Loucy (cell line): ENCODE measurements around the gene LHPP.

Experiments
- H2AFZ ChIP-seq: fragments of 200-600 bp; sonication (generic); 2 replicates; pipeline ENCODE4 v1.6.0; 2016; ENCODE audit warnings: antibody characterized with exemption, mild to moderate bottlenecking, low read length, moderate library complexity
- H3F3A ChIP-seq: fragments of 200-600 bp; 2 replicates; pipeline ENCODE4 v1.6.0; 2016; ENCODE audit warnings: antibody characterized with exemption, low read depth, mild to moderate bottlenecking
- H3K27me3 ChIP-seq: fragments of 200-600 bp; sonication (generic); 2 replicates; pipeline ENCODE4 v1.6.1; 2014; ENCODE audit warnings: low read length, mild to moderate bottlenecking; ENCODE audit not compliant: insufficient read depth, poor library complexity, severe bottlenecking
- H3K36me3 ChIP-seq: fragments of 200-600 bp; sonication (generic); 2 replicates; pipeline ENCODE4 v1.6.1; 2016; ENCODE audit warnings: low read length; ENCODE audit not compliant: insufficient read depth
- H3K4me1 ChIP-seq: fragments of 200-600 bp; sonication (generic); 2 replicates; pipeline ENCODE4 v1.5.1; 2014; ENCODE audit warnings: low read length, mild to moderate bottlenecking; ENCODE audit not compliant: insufficient read depth, poor library complexity, severe bottlenecking
- H3K4me2 ChIP-seq: fragments of 200-600 bp; sonication (generic); 2 replicates; pipeline ENCODE4 v1.6.0; 2014; ENCODE audit warnings: antibody characterized with exemption, low read length, low read depth, mild to moderate bottlenecking; ENCODE audit not compliant: poor library complexity, severe bottlenecking
- H3K4me3 ChIP-seq: fragments of 200-600 bp; sonication (generic); 2 replicates; pipeline ENCODE4 v1.5.1; 2014; ENCODE audit warnings: low read length, mild to moderate bottlenecking, mixed read lengths; ENCODE audit not compliant: poor library complexity, severe bottlenecking
- H3K79me2 ChIP-seq: fragments of 200-600 bp; sonication (generic); 2 replicates; pipeline ENCODE4 v1.6.1; 2014; ENCODE audit warnings: low read length; ENCODE audit not compliant: insufficient read depth
- H3K9ac ChIP-seq: fragments of 200-600 bp; sonication (generic); 2 replicates; pipeline ENCODE4 v1.6.0; 2014; ENCODE audit warnings: mild to moderate bottlenecking, low read depth, low read length, moderate library complexity; ENCODE audit not compliant: poor library complexity, severe bottlenecking
- H3K9me2 ChIP-seq: fragments of 200-600 bp; sonication (generic); replicated peaks from 2 replicates; pipeline ENCODE4 v1.6.1; 2016; ENCODE audit warnings: low read depth, low read length, mixed read lengths
- H3K9me3 ChIP-seq: fragments of 200-600 bp; sonication (generic); 2 replicates; pipeline ENCODE4 v1.6.1; 2014; ENCODE audit warnings: mild to moderate bottlenecking, antibody characterized with exemption, low read length, low read depth; ENCODE audit not compliant: insufficient read depth
- H4K20me1 ChIP-seq: fragments of 200-600 bp; sonication (generic); 2 replicates; pipeline ENCODE4 v1.6.0; 2014; ENCODE audit warnings: antibody characterized with exemption, low read length, mild to moderate bottlenecking; ENCODE audit not compliant: insufficient read depth, poor library complexity, severe bottlenecking
- EZH2phosphoT487 ChIP-seq: fragments of 200-600 bp; IDR thresholded peaks from 2 replicates; pipeline ENCODE4 v1.6.1; 2018; ENCODE audit warnings: antibody characterized with exemption, mild to moderate bottlenecking, moderate library complexity, borderline replicate concordance
- TF ChIP-seq, protein P1 (sequence below): fragments of 200-600 bp; sonication (generic); conservative IDR thresholded peaks from 2 replicates; pipeline ENCODE4 v1.5.1; 2014; ENCODE audit warnings: mild to moderate bottlenecking, antibody characterized with exemption, low read length

Gene LHPP

DNA sequence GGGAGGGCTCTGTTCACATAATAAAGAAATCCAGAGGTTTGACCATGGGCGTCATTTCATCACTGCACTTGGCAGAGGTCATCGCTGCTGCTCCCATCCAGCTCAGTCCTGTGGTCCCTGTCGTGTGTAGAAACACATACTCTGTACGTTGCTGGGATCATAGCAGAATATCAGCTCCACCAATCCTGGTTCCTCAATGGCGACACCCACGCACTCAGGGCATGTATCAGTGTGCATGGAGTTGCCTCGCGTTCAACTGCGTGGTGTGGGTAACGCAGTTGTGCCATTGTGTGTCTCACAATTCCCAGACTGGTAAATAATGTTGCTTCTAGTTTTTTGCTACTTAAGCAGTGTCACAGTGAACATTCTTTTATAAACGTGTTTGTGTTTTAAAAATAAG, 111.1 kb downstream of the LHPP start:
- H3K4me3 ChIP-seq = no peak overlapping the region
- no peaks in the 10 kb centered on the region for H3K4me1 ChIP-seq
- no peak overlapping the region for H3K9ac ChIP-seq
- H3K9me3 ChIP-seq = no peaks in the 10 kb centered on the region
- no peak overlapping the region for H3K4me2 ChIP-seq
- no peaks in the 10 kb centered on the region for H3K79me2 ChIP-seq
- H2AFZ ChIP-seq = no peak overlapping the region
- no peak for TF ChIP-seq EZH2phosphoT487
- TF ChIP-seq, protein P1, sequence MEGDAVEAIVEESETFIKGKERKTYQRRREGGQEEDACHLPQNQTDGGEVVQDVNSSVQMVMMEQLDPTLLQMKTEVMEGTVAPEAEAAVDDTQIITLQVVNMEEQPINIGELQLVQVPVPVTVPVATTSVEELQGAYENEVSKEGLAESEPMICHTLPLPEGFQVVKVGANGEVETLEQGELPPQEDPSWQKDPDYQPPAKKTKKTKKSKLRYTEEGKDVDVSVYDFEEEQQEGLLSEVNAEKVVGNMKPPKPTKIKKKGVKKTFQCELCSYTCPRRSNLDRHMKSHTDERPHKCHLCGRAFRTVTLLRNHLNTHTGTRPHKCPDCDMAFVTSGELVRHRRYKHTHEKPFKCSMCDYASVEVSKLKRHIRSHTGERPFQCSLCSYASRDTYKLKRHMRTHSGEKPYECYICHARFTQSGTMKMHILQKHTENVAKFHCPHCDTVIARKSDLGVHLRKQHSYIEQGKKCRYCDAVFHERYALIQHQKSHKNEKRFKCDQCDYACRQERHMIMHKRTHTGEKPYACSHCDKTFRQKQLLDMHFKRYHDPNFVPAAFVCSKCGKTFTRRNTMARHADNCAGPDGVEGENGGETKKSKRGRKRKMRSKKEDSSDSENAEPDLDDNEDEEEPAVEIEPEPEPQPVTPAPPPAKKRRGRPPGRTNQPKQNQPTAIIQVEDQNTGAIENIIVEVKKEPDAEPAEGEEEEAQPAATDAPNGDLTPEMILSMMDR = no peak
- H4K20me1 ChIP-seq = no peaks in the 10 kb centered on the region
- H3K36me3 ChIP-seq = no peaks in the 10 kb centered on the region
- no peaks in the 10 kb centered on the region for H3F3A ChIP-seq
- no peaks in the 10 kb centered on the region for H3K27me3 ChIP-seq
- no peaks in the 10 kb centered on the region for H3K9me2 ChIP-seq

DNA sequence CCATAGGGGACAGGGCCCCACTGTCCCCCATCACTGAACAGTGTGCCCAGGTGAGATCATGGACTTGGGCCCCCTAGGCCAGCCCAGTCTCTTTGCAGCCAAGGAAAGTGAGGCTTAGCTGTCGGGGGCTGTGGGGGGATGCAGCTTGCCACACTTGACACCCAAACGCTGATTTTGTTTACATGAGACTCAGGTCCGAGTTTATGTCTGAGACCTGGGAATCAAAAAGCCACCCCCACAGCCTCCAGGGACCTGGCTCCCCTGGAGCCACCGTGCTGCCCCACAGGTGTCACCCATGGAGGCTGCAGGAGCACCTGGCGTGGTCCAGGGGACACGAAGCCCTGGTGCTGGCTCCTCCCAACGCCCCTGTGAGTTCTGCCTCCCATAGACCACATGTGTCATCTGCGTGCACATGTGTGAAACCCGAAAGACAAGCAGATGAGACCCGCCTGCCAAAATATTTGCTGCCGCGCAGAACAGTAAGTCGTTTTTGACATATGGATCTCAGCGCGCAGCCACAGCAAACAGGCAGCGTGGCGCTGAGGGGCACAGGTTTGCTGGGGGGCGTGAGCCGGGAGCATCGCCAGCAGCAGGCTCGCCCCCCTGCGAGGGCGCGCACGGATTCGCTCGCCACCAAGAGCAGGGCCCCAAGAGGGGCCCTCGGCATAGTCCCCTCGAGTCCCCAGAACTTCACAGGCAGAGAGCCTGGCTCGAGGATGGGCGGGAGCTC, 112.3 kb downstream of the LHPP start:
- no peaks in the 10 kb centered on the region for H3K9me3 ChIP-seq
- H2AFZ ChIP-seq = no peak overlapping the region
- no peaks in the 10 kb centered on the region for H3K79me2 ChIP-seq
- no peak overlapping the region for H3K4me2 ChIP-seq
- no peak overlapping the region for H3K4me3 ChIP-seq
- H3K36me3 ChIP-seq = no peaks in the 10 kb centered on the region
- H3K27me3 ChIP-seq = no peaks in the 10 kb centered on the region
- TF ChIP-seq EZH2phosphoT487 = no peak
- no peaks in the 10 kb centered on the region for H4K20me1 ChIP-seq
- H3F3A ChIP-seq = no peaks in the 10 kb centered on the region
- H3K4me1 ChIP-seq = no peaks in the 10 kb centered on the region
- H3K9ac ChIP-seq = no peak overlapping the region
- no peaks in the 10 kb centered on the region for H3K9me2 ChIP-seq

DNA sequence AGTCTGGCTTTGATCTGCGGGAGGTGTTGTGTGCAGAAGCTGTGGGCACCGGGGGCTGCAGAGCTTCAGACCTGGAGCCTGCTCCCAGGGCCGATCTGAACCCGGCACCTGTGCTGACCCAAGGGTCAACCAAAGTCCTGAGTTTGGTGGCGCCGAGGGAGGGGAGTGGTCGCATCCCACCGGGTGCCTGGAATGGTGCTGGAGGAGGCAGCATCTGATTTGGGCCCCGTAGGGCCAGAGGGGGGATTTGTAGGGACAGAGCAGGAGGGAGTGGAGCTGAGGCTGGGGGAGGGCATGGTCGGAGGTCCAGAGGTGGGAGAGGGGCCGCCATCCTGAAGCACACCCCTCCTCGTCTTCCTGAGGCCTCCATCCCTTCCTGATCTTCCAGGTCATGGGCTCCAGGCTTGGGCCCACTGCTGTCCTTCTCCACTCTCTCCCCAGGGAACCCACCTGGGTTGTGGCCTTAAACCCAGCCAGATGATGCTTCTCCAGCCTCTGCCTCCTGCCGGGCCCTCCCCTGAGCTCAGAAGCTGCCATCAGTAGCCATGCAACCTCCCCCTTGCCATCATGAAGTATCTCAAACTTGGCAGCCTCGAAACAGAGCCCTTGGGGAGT, 112.9 kb downstream of the LHPP start:
- Histone ChIP-seq H3K27me3 (no peaks in the 10 kb centered on the region), H3K9ac (no peak overlapping the region), H3K36me3 (no peaks in the 10 kb centered on the region), H3K4me1 (no peaks in the 10 kb centered on the region), H3K4me2 (no peak overlapping the region), H3K9me2 (no peaks in the 10 kb centered on the region), H3K9me3 (no peaks in the 10 kb centered on the region), H4K20me1 (no peaks in the 10 kb centered on the region), H2AFZ (no peak overlapping the region), H3F3A (no peaks in the 10 kb centered on the region), H3K79me2 (no peaks in the 10 kb centered on the region), H3K4me3 (no peak overlapping the region)
- TF ChIP-seq EZH2phosphoT487 = no peak

DNA sequence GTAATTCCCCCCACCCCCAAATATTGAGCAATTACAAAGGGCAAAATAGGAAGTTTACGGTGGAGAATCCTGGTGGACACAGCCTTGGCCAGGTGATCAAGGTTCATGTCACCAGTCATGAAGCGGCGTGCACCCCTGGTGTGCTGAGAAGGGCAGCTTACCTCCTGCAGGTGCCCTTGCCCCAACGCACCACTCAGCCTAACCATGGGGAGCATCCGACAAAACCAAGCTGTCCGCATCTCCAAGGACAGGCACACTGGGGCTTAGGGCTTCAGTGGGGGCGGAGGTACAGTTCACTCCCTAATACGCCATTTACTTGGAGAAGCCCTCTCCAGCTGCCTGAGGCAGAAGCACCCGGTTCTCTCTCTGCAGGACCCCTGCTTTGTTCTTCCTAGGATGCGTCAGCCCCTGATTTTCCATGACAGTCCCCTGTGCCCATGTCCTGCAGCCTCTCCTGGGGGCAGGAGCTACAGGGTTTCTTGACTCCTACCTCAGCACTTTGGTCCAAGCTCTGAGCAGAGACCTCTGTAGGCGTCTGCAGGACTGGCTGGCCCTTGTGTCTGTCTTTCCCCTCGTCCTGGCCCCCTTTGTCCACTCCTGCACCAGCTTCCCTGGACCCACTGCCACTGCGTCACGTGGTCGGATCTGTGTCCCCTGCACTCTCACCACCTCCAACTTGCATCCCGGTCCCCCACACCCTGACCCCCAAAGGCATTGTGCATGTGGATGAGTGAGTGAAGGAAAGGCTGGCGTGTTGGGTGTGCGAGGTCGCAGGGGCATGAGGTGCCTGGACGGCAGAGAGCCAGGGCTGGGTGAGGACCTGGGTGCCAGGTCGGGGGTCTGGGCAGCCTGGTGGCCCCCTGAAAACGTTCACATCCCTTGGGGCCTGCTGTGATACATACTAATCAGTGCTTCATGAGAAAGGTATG, 113.7 kb downstream of the LHPP start:
- Histone ChIP-seq H3K9ac (no peak overlapping the region), H3K27me3 (no peaks in the 10 kb centered on the region)
- TF ChIP-seq, protein P1 = no peak
- TF ChIP-seq EZH2phosphoT487 = no peak

More for the DNA sequence above, 113.7 kb downstream of the LHPP start:
- H3K36me3 ChIP-seq = no peaks in the 10 kb centered on the region
- H2AFZ ChIP-seq = no peak overlapping the region
- no peaks in the 10 kb centered on the region for H3K4me1 ChIP-seq
- H3K79me2 ChIP-seq = no peaks in the 10 kb centered on the region
- H3K4me2 ChIP-seq = no peak overlapping the region
- H4K20me1 ChIP-seq = no peaks in the 10 kb centered on the region
- no peaks in the 10 kb centered on the region for H3K9me3 ChIP-seq
- H3K9me2 ChIP-seq = no peaks in the 10 kb centered on the region
- no peaks in the 10 kb centered on the region for H3F3A ChIP-seq
- no peak overlapping the region for H3K4me3 ChIP-seq
